Measurements from ENCODE around the gene CCDC171.

GRCh38 chr9:15592317-15592716 is 39.5 kb downstream of the CCDC171 start:
- TF ChIP-seq ZNF785 (tag by site-specific recombination; IDR thresholded peaks at IDR 0.05) = no peak
- TF ChIP-seq ZBTB21 (tag by site-specific recombination; IDR thresholded peaks at IDR 0.05) = no peak
- TF ChIP-seq HOXD13 (CRISPR knock-in tag; IDR thresholded peaks at IDR 0.05; ENCODE audit: borderline replicate concordance) = no peak
- TF ChIP-seq ZNF335 (tag by site-specific recombination; conservative IDR thresholded peaks at IDR 0.05) = no peak
- TF ChIP-seq CTCF (tag by site-specific recombination; IDR thresholded peaks at IDR 0.05) = no peak
- TF ChIP-seq ZBTB26 (tag by site-specific recombination; optimal IDR thresholded peaks at IDR 0.05) = no peak
- TF ChIP-seq ZBTB11 (tag by site-specific recombination; conservative IDR thresholded peaks at IDR 0.05; ENCODE audit: low read depth) = no peak
- TF ChIP-seq ZFP41 (tag by site-specific recombination; IDR thresholded peaks at IDR 0.05; ENCODE audit: borderline replicate concordance) = no peak
- TF ChIP-seq REST (tag by site-specific recombination; IDR thresholded peaks at IDR 0.05) = no peak
- TF ChIP-seq ZNF621 (tag by site-specific recombination; IDR thresholded peaks at IDR 0.05) = no peak
- TF ChIP-seq PRDM2 (tag by site-specific recombination; IDR thresholded peaks at IDR 0.05; ENCODE audit: borderline replicate concordance) = no peak

Data from HEK293 (cell line).